Stromal cell of bone marrow (primary cell): ENCODE data around the gene RPL15.
"Not testable (repeated sequence)": the region's sequence is repeated elsewhere in the genome, so short reads cannot be mapped to it uniquely, and the experiment has no call there.

Source experiments
- DNase-seq: peaks from one replicate; pipeline ENCODE4 v3.0.0-alpha.2; 2012; ENCODE audit warnings: low read depth

RPL15 gene

DNA sequence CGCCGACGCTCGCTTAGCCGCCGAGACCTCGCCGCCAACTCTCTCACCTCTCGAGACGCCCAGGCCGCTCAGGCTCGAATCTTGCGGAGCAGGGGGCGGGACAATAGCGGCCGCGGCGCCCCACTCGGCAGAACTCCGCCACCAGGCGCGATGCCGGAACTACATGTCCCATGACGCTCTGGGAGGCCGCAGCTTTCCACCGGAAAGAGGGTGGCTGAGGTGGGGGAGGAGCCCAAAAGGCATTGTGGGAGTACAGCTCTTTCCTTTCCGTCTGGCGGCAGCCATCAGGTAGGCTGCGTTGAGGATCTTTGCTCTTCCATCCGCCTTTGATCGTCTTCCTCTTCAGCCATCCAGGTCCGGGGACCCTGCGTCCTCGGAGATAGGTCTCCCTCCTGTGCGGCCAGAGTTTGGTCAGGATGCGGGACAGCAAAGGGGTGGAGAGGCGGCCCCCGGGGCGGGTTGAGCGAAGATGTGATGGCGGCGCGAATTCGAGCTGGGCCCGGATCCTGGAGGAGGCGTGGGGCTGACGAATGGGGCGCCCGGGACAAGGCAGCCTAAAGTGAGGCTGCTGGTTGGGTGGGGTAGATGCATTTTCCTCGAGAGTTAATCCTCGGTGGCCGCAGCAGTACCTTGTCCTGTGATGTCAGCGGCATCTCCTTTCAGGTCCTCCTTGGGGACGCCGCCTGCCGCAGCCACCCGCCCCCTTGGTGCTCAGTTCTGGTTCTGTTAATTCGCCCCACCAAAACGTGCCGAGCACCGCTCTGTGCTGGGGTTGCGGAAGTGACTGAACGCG, at the start of gene RPL15, which contains the start of gene NKIRAS1:
Gene RPL15 (plus strand): TSS at position 247 of the 793 bp plus-strand sequence. CDS start 728 bp downstream, outside the sequence.
Gene NKIRAS1 (minus strand): TSS at position 105 of the 793 bp plus-strand sequence. CDS start 6,086 bp downstream, outside the sequence.
- DNase-seq = peak; percentile 94

DNA sequence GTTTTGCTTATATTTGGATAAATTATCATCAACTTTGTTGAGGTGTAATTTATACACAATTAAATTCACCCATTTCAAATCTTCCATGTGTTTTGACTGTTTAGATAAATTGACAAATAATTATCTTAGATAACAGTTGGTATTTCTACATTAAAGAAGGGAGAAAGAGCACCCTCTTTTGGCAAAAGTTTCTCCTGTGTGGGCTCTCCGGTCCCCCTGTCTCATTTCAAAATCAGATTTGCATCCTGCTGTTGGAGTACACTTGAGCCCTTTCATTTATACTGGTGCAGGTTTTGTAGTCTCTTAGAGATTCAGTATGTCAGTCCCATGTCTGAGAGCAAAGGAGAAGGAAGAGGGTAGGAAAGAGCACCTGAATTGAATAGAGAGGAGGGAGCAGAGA, 49.5 kb upstream of the RPL15 start:
- no peak for DNase-seq

DNA sequence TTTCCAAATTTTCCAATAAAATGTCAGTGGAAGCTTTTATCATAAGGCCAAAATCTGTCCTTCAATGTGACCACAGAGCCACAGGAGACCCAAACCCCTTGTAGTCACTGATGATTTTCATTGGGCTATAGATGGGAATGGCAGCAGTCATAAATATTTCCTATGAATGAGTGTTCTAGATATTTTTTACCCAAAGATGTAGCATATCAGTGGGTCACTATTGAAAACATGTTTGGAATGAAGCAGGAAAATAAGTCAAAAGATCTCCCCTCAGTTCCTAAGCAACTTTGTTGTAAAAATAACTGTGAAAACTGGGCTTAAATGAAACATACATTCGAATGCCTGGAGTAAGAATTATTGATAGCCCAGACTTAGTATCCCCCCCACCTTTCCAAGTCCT, 49.1 kb upstream of the RPL15 start:
- no peak for DNase-seq

DNA sequence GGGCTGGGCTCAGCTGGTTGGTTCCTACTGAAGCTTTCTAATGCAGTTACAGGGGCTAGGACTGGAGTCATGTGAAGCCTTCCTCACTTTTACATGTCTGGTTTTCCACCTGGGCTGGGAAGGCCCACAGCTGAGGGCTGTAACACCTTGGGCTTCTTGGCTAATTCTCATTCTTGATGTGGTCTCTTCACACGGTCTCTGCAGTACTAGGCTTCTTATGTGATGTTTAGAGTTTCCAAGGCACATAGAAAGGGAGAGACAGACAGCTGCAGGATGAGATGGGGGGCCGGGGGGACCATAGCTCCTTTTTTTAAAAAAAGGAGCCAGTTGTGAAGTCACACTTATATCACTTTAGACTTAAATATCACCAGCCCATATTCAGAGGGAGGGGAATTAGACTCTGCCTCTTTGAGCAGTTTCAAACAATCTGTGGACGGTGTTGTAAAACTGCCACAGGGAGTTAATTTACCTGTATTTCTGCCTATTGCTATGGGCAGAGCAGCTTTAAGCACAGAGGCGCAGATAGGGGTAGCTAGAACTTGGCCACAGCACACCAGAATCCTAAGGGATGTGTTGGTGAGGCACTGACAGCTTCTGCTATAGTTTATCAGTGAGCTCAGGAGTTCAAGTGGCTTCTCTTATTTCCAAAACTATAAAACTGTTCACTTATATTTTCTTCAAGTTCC, 46.8 kb upstream of the RPL15 start:
- no peak for DNase-seq

DNA sequence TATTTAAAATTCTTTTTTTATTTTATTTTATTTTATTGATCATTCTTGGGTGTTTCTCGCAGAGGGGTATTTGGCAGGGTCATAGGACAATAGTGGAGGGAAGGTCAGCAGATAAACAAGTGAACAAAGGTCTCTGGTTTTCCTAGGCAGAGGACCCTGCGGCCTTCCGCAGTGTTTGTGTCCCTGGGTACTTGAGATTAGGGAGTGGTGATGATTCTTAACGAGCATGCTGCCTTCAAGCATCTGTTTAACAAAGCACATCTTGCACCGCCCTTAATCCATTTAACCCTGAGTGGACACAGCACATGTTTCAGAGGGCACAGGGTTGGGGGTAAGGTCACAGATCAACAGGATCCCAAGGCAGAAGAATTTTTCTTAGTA, 46.3 kb upstream of the RPL15 start:
- not testable (repeated sequence) for DNase-seq

DNA sequence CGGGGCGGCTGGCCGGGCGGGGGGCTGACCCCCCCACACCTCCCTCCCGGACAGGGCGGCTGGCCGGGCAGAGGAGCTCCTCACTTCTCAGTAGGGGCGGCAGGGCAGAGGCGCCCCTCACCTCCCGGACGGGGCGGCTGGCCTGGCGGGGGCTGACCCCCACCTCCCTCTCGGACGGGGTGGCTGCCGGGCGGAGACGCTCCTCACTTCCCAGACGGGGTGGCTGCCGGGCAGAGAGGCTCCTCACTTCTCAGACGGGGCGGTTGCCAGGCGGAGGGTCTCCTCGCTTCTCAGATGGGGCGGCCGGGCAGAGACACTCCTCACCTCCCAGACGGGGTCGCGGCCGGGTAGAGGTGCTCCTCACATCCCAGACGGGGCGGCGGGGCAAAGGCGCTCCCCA, 45.6 kb upstream of the RPL15 start:
- not testable (repeated sequence) for DNase-seq

DNA sequence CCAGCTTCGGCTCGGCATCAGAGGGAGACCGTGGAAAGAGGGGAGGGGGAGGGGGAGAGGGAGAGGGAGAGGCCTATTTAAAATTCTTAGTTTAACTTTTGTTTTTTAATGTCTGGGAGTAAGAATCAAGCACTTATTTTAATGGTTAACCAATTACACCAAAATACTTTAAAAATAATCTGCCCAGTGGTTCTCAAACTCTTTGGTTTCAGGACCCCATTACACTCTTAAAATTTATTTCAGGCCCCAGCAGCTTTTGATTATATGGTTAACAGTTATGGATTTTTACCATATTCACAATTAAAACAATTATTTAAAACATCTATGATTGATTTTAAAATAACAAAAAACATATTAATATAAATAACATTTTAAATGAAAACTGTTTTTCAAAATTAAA, 44.6 kb upstream of the RPL15 start:
- DNase-seq = no peak

DNA sequence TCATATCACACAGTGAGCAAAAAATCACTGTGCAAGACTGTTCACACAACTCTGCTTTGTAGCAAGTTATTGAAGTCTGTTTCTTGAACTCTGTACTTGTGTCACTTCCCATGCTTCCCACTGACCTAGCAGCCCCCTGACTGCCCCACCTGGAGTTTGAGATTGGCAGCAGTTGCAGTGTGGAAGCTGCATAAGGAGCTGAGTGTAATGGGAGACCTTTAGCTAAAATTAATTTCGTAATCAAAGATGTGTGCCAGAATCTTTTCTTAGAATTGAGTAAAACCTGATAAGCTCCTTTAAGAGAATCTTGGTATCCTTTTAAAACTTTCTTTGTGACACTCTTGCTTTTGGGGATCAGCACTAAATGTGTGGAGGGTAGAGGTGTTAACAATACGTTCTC, 43.0 kb upstream of the RPL15 start:
- DNase-seq = no peak

DNA sequence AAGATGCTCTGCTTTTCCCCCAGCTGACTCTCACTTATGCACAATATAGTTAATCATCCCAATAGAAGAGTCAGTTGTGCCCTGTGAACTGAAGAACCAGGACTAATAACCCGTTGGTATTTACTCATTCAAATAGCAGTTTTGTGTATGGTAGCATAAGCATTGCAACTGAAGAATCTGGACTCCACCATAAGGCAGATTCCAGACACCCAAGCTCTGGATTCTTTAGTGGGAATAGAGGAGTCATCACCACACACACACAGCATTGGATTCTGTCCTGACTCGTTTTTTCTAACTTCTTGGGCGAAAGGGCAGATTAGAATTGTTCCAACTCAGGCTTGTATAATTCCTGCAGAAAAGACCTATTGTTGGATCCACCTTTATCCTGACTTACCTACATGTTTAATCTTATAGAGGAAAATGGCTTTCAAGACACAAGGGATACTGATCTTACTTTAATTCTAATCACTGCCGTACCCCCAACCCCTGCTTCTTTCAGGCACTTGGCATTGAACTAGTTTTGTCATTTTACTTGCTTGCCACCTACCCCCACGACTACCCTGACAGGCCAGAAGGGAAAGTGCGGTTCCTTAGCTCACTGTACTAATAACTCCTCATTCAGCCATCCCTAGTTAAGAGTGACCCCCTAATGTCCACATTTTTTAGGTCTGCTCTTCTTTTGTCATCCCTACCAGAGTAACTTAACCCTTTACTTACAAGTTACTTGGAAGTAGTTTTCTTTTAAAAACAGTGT, 42.4 kb upstream of the RPL15 start:
- peak; percentile 44 for DNase-seq

DNA sequence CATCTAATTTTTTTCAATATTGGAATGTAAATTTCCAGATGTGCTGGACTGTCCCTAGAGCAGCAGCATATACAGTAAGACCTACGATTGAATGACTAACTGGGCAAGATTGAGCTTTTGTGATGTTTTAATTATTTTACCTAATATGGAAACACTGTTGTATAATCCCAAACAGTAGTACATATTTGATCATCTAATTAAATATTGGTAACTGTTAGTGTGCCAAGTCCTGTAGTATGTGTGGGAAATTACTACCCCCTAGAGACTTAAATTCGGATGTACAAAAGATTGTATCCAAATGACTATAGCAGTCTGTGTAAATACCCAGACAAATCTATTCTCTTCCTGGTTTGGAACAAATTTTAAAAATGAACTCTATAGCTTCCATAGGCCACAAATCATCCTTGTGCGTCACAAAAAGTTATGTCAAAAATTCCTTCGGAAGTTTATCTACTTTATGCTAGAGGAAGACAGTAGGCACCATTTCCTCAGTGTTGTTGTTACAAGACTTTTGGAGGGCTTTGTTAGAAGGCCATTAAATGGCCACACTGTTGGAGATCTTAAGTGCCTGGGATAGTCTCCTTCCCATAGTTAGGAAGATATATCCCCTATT, 41.7 kb upstream of the RPL15 start:
- DNase-seq = no peak

DNA sequence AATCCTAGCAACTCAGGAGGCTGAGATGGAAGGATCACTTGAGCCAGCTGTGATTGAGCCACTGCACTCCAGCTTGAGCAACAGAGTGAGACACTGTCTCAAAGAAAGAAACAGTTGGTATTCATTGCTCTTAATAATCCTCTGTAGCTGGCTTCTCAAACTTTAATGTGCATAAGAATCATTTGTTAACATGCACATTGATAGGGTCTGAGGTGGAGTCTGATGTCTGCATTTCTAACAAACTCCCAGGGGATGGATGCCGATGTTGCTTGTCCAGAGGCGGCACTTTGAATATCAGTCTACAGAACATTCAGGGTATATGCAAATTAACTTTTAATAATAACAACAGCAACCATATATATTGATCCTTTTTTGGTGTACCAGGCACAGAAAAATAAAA, 40.0 kb upstream of the RPL15 start:
- no peak for DNase-seq

DNA sequence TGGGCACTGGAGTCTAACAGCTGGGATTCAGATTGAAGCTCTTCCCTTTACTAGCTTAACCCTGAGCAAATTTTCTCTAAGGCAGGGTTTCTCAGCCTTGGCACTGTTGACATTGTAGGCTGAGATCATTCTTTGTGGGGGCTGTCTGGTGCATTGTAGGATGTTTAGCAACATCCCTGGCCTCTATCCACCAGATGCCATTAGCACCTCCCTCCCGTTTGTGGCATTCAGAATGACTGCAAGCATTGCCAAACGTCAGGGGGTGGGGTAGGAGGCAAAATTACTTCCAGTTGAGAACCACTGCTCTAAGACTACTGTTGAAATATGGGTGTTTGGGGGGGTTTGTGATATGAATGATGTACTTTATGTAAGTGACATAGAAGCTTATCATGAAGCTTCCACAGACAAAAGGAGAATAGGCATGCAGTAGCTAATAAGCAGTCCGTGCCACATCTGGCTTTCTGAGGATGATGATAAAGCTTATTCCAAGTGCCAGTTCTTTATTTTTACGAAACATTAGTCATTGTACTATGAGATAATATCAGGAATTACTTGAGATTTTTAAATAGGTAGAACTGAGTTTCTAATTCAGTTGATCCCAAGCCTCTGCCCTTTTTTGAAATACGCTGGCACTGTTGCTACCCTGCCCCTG, 39.5 kb upstream of the RPL15 start:
- DNase-seq = peak; percentile 66

DNA sequence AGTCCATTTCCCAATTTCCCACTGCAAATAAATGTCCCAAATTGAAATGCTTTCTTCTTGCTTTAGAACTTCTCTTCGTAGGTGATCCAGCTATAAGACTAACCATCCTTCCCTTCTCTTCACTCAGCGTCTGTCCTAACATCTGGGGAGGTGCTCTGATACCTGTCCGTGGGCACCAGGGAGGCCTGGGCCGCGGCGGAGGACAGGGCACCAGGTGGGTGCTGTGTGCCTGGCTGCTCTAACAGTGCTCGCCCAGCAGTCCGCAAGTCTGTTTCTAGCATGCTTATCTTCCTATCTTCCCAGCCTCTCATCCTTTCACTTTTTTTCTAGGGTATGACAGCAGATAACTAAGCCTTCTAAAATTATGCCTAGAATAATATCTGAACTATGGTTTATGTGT, 37.4 kb upstream of the RPL15 start:
- DNase-seq = no peak

DNA sequence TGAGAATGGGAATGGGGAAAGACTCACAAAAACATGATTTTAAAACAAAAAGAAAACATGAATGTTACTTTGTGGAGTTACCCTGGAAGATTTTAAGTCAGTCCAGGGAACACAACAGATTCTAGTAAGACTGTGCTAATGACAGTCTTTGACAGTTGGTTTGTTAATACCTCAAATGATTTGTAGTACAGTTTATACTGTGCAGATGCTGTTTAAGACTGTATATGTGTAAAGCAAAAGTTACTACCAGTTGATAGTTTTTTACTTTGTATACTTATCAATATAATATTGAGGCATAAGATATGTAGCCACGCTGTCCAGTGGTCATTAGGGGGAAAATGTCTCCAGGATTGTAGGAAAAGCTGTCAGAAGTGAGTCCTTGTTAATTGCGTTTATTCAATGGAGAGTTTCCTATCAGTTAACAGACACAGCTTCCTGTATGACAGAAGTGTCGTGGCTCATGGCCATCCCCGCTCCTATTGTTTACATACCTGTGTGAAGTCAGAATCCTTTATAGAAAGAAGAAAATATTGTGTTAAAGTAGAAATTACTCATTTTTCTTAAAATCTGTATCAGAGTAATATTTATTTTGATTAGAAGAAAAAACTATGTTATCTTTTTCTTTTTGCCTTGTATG, 36.1 kb upstream of the RPL15 start:
- no peak for DNase-seq

DNA sequence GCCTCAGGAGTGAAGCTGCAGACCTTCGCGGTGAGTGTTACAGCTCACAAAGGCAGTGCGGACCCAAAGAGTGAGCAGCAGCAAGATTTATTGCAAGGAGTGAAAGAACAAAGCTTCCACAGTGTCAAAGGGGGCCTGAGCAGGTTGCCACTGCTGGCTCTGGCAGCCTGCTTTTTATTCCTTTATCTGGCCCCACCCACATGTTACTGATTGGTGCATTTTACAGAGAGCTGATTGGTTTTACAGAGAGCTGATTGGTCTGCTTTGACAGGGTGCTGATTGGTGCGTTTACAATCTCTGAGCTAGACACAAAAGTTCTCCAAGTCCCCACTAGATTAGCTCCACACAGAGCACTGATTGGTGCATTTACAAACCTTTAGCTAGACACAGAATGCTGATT, 34.9 kb upstream of the RPL15 start:
- not testable (repeated sequence) for DNase-seq

DNA sequence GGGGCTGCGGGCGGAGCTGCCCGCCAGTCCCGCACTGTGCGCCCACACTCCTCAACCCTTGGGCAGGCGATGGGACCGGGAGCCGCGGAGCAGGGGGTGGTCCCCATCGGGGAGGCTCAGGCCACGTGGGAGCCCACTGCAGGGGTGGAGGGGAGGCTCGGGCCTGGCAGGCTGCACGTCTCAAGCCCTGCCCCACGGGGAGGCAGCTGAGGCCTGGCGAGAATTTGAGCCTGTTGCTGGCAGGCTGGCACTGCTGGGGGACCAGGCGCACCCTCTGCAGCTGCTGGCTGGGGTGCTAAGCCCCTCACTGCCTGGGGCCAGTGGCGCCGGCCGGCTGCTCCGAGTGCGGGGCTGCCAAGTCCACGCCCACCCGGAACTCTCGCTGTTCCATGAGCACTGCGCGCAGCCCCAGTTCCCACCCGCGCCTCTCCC, 34.4 kb upstream of the RPL15 start:
- no peak for DNase-seq

DNA sequence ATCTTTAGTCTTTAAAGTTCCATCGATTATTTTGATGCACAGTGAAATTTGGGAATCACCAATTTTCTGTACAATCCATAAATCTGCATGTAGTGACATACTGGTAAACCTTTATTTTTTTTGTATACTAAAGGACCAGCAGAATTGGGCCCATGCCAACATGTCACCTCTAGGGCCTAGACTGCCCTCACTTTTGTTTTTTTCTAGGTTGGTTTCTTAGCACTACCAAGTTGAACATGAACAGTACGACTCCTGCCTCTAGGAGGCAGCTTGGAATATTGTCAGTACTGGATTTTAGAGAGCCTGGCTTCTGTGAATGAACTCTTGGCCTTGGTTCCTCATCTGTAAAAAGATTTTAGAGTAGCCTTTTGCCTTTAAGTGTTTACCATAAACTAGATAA, 32.5 kb upstream of the RPL15 start:
- DNase-seq = no peak

DNA sequence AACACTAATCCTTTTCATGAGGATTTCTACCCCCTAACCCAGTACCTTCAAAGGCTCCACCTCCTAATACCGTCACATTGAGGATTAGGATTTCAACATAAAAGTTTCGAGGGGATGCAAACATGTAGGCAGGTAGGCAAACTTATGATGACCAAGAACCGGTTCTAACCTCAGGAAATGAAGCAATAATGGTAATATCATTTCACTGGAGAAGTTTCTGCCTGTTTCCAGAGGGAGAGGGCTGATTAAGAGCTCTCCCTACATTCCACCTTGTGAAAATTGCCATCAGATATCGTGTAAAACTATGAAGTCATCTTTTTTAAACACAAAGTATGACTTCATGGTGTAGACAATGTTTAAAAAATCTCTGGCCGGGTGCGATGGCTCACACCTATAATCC, 31.7 kb upstream of the RPL15 start:
- DNase-seq = no peak

DNA sequence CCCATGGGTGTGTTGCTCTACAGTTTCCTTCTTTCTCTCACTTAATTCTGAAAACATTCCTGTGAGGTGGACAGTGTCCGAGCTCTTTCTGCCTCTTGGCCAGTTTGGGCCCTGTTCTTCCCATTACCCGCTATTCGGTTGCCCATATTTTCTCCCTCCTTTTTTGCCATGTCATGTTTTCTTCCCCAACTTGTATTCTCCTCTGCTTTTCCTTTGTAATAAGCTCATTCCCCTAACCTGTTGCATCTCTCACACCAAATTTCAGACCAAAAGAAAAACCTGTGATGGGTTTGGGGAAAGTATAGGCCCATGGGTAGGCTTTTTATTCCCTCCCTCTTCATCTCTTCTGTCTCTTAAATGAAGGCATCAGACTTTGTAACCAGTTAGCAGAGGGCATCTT, 30.6 kb upstream of the RPL15 start:
- DNase-seq = no peak

DNA sequence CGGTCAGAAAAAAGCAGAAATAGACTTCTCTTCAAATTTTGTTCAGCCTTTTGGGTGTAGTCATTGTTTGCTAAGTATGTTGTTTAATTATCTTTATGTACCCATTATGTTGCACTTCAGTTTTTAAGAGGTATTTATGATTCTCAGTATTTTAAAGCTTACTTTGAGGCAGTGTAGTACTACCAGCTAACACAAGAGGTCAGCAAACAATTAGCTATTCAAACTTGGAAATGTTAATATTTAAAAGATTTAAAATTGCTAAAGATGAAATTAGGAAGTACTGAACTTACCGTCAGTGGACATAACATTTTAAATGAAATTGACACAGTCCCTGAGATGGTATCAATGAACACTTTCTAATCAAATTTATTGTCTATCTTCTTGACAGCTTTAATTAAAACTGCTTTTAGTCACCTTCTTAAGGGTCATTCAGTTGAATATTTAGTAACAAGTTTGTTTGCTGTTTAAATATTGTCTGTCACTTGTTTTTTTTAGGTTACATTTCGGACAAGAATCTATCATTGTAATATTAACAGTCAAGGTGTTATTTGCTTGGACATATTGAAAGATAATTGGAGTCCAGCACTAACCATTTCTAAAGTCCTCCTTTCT, 28.2 kb upstream of the RPL15 start:
- peak; percentile 13 for DNase-seq

DNA sequence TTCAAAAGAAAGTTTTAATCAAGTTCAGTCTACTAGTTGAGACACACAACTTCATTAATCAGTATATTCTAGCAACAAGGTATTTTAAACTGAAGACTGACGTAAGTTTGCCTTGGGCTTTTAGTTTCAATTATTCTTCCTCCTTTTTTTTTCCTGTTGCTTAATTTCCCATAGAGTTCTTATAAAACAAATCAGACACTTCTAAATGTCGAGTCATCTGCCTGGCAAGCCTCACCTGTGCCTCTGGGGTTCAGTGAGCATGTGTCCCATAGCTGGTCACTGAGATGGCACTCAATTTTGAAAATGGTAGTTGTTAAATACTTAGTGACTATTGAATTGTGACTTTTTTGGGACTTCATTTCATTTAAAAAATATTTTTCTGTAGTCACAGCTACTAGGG, 27.5 kb upstream of the RPL15 start:
- DNase-seq = no peak
